Neural progenitor cell (in vitro differentiated cells): ENCODE results near the gene MAP7. TPM values are rescaled to one million over a fixed set of nuclear protein-coding genes. Genes with fewer than 3 reads are reported as not detected.
"Not testable (repeated sequence)": the region's sequence is repeated elsewhere in the genome, so short reads cannot be mapped to it uniquely, and the experiment has no call there.

Source experiments
- DNase-seq: peaks from one replicate; pipeline ENCODE4 v3.0.0-alpha.2; 2016; ENCODE audit warnings: low spot score
- H2AFZ ChIP-seq: fragments of 200-600 bp; sonication (generic); replicated peaks from 2 replicates; pipeline ENCODE4 v1.6.1; 2016; ENCODE audit warnings: antibody characterized with exemption
- H3F3A ChIP-seq: fragments of 200-600 bp; sonication (generic); 2 replicates; pipeline ENCODE4 v1.6.1; 2016; ENCODE audit warnings: antibody characterized with exemption, low read depth
- H3K27ac ChIP-seq: fragments of 200-600 bp; sonication (generic); 2 replicates; pipeline ENCODE4 v1.5.1; 2016; ENCODE audit warnings: mild to moderate bottlenecking
- H3K27me3 ChIP-seq: fragments of 200-600 bp; sonication (generic); 2 replicates; pipeline ENCODE4 v1.6.1; 2016; ENCODE audit warnings: mild to moderate bottlenecking, moderate library complexity
- H3K36me3 ChIP-seq: fragments of 200-600 bp; sonication (generic); 2 replicates; pipeline ENCODE4 v1.5.1; 2016
- H3K4me1 ChIP-seq: fragments of 200-600 bp; sonication (generic); 2 replicates; pipeline ENCODE4 v1.6.1; 2016; ENCODE audit warnings: mixed run types
- H3K4me2 ChIP-seq: fragments of 200-600 bp; sonication (generic); 2 replicates; pipeline ENCODE4 v1.6.1; 2016
- H3K4me3 ChIP-seq: fragments of 200-600 bp; sonication (generic); 2 replicates; pipeline ENCODE4 v1.5.1; 2016
- H3K79me2 ChIP-seq: fragments of 200-600 bp; sonication (generic); 2 replicates; pipeline ENCODE4 v1.6.1; 2016; ENCODE audit warnings: low read depth
- H3K9ac ChIP-seq: fragments of 200-600 bp; sonication (generic); 2 replicates; pipeline ENCODE4 v1.6.1; 2016
- H3K9me3 ChIP-seq: fragments of 200-600 bp; sonication (generic); 2 replicates; pipeline ENCODE4 v1.5.1; 2016; ENCODE audit warnings: low read depth
- H4K20me1 ChIP-seq: fragments of 200-600 bp; sonication (generic); 2 replicates; pipeline ENCODE4 v1.6.1; 2016; ENCODE audit warnings: low read depth
- H3K27ac Mint-ChIP-seq: 3 replicates; pipeline ENCODE4 v1.8.0; 2021; ENCODE audit warnings: mixed read lengths
- H3K27me3 Mint-ChIP-seq: 2 replicates; pipeline ENCODE4 v1.8.0; 2022; ENCODE audit warnings: low read depth, mild to moderate bottlenecking, inconsistent platforms, moderate library complexity, mixed read lengths; ENCODE audit not compliant: insufficient read depth
- H3K36me3 Mint-ChIP-seq: 3 replicates; pipeline ENCODE4 v1.8.0; 2021; ENCODE audit warnings: mixed read lengths
- H3K4me1 Mint-ChIP-seq: 3 replicates; pipeline ENCODE4 v1.8.0; 2021; ENCODE audit warnings: mixed read lengths
- H3K4me3 Mint-ChIP-seq: 3 replicates; pipeline ENCODE4 v1.8.0; 2021; ENCODE audit warnings: mild to moderate bottlenecking, moderate library complexity, mixed read lengths
- H3K9me3 Mint-ChIP-seq: 3 replicates; pipeline ENCODE4 v1.8.0; 2020; ENCODE audit warnings: mixed read lengths
- CTCF ChIP-seq: fragments of 200-600 bp; sonication (generic); IDR thresholded peaks from 2 replicates; pipeline ENCODE4 v1.5.1; 2017; ENCODE audit warnings: antibody characterized with exemption, mild to moderate bottlenecking
- EZH2 ChIP-seq: fragments of 200-600 bp; sonication (generic); IDR thresholded peaks from 2 replicates; pipeline ENCODE4 v1.6.1; 2017; ENCODE audit warnings: antibody characterized with exemption, mild to moderate bottlenecking, moderate library complexity
- EZH2phosphoT487 ChIP-seq: fragments of 200-600 bp; sonication (generic); IDR thresholded peaks from 2 replicates; pipeline ENCODE4 v1.6.1; 2017; ENCODE audit warnings: antibody characterized with exemption
- total RNA-seq: library from RNA; depleted of rRNA; stranded (reverse); fragments of >200 nt; gene quantifications from 2 replicates; pipeline ENCODE4 v1.2.3, GENCODE V29; 2015; ENCODE audit warnings: low replicate concordance

Gene MAP7
- total RNA-seq, 1 donor from 2014 or later = 9.0 TPM

- no peak for TF ChIP-seq CTCF
- TF ChIP-seq EZH2 = no peak
- TF ChIP-seq EZH2phosphoT487 = no peak
- no peaks in the 10 kb centered on the region for H3K4me1 ChIP-seq
- Mint-ChIP-seq H3K27me3 (peaks cover 2% of the 10 kb centered on the region), H3K9me3 (no peaks in the 10 kb centered on the region), H3K4me3 (no peak overlapping the region), H3K4me1 (no peaks in the 10 kb centered on the region), H3K36me3 (no peaks in the 10 kb centered on the region), H3K27ac (no peak overlapping the region)
- no peaks in the 10 kb centered on the region for H3K27me3 ChIP-seq
- no peak overlapping the region for H3K4me2 ChIP-seq
- no peak overlapping the region for H3K27ac ChIP-seq
- H2AFZ ChIP-seq = no peak overlapping the region
- DNase-seq = no peak
- no peak overlapping the region for H3K9ac ChIP-seq
- H3K4me3 ChIP-seq = no peak overlapping the region
- H3F3A ChIP-seq = no peaks in the 10 kb centered on the region
- no peaks in the 10 kb centered on the region for H3K36me3 ChIP-seq
- no peaks in the 10 kb centered on the region for H3K9me3 ChIP-seq
- H4K20me1 ChIP-seq = no peaks in the 10 kb centered on the region
- H3K79me2 ChIP-seq = no peaks in the 10 kb centered on the region
These were observed 41.4 kb upstream of the MAP7 start for GRCh38 chr6:136591617-136592016.

GRCh38 chr6:136590846-136591245, 40.6 kb upstream of the MAP7 start:
- not testable (repeated sequence) for H3K4me2 ChIP-seq, H3K9ac ChIP-seq, H3K27me3 ChIP-seq, H3K36me3 ChIP-seq, H3K4me3 ChIP-seq, H3F3A ChIP-seq, H3K79me2 ChIP-seq, H4K20me1 ChIP-seq, DNase-seq, H2AFZ ChIP-seq, H3K4me1 ChIP-seq, H3K9me3 ChIP-seq, H3K9me3 Mint-ChIP-seq, H3K27me3 Mint-ChIP-seq, H3K4me3 Mint-ChIP-seq, H3K27ac Mint-ChIP-seq, H3K4me1 Mint-ChIP-seq, H3K36me3 Mint-ChIP-seq, H3K27ac ChIP-seq

GRCh38 chr6:136587527-136587926, 37.3 kb upstream of the MAP7 start:
- no peaks in the 10 kb centered on the region for H4K20me1 ChIP-seq
- no peak overlapping the region for H3K27ac ChIP-seq
- H2AFZ ChIP-seq = no peak overlapping the region
- H3K27ac Mint-ChIP-seq = no peak overlapping the region
- H3K4me1 Mint-ChIP-seq = no peaks in the 10 kb centered on the region
- no peak overlapping the region for H3K9ac ChIP-seq
- peaks cover 2% of the 10 kb centered on the region for H3K27me3 Mint-ChIP-seq
- no peaks in the 10 kb centered on the region for H3F3A ChIP-seq
- H3K27me3 ChIP-seq = no peaks in the 10 kb centered on the region
- DNase-seq = no peak
- H3K36me3 ChIP-seq = no peaks in the 10 kb centered on the region
- H3K79me2 ChIP-seq = no peaks in the 10 kb centered on the region
- no peaks in the 10 kb centered on the region for H3K4me1 ChIP-seq
- no peak overlapping the region for H3K4me2 ChIP-seq
- H3K4me3 ChIP-seq = no peak overlapping the region
- H3K9me3 Mint-ChIP-seq = no peaks in the 10 kb centered on the region
- H3K36me3 Mint-ChIP-seq = no peaks in the 10 kb centered on the region
- H3K9me3 ChIP-seq = no peaks in the 10 kb centered on the region
- H3K4me3 Mint-ChIP-seq = no peak overlapping the region
- TF ChIP-seq EZH2 (no peak), EZH2phosphoT487 (no peak), CTCF (no peak)

DNA sequence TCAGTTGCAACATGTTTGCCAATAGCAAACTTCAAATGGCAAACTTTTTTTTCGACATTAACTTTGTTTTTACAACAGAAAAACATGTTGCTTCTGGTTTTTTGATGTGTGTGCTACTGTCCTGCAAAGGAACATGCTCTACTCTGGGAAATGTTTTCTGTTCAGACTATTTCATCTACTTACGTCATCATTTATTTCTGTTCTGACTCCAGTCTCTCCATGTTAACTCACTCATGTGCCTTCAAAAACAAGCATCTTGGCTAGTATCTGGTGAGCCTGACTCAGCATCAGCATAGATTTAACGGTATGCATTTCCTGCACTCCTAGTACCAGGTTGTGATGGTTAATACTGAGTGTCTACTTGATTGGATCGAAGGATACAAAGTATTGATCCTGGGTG, 36.1 kb upstream of the MAP7 start:
- Histone ChIP-seq H3K9ac (no peak overlapping the region), H3K27ac (no peak overlapping the region), H2AFZ (no peak overlapping the region), H3K4me3 (no peak overlapping the region), H3K9me3 (no peaks in the 10 kb centered on the region), H3K36me3 (no peaks in the 10 kb centered on the region), H3K27me3 (no peaks in the 10 kb centered on the region), H3K4me2 (no peak overlapping the region), H3F3A (no peaks in the 10 kb centered on the region), H4K20me1 (no peaks in the 10 kb centered on the region), H3K79me2 (no peaks in the 10 kb centered on the region), H3K4me1 (no peaks in the 10 kb centered on the region)
- peaks cover 2% of the 10 kb centered on the region for H3K27me3 Mint-ChIP-seq
- no peak for DNase-seq
- no peak overlapping the region for H3K4me3 Mint-ChIP-seq
- TF ChIP-seq EZH2phosphoT487 = no peak
- TF ChIP-seq EZH2 = no peak
- no peak for TF ChIP-seq CTCF
- no peaks in the 10 kb centered on the region for H3K4me1 Mint-ChIP-seq
- H3K36me3 Mint-ChIP-seq = no peaks in the 10 kb centered on the region
- H3K27ac Mint-ChIP-seq = no peak overlapping the region
- no peaks in the 10 kb centered on the region for H3K9me3 Mint-ChIP-seq

DNA sequence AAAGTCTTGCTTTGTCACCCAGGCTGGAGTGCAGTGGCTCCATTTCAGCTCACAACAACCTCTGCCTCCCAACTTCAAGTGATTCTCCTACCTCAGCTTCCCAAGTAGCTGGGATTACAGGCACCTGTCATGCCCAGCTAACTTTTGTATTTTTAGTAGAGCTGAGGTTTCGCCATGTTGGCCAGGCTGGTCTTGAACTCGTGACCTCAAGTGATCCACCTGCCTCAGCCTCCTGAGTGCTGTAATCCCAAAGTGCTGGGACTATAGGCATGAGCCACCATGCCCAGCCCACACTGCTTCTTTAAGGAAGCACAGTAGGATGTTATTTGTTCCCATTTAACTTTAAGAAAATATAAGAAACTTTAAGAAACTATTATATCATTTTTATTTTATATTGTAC, 35.3 kb upstream of the MAP7 start:
- not testable (repeated sequence) for H3K27me3 Mint-ChIP-seq, H3K27ac Mint-ChIP-seq, H3K36me3 ChIP-seq, H2AFZ ChIP-seq, H3K9me3 ChIP-seq, H3K4me1 ChIP-seq, H3K4me3 Mint-ChIP-seq, DNase-seq, H3K36me3 Mint-ChIP-seq, H3K4me2 ChIP-seq, H3K9ac ChIP-seq, H3K4me1 Mint-ChIP-seq, H3F3A ChIP-seq, H3K79me2 ChIP-seq, H3K27me3 ChIP-seq, H4K20me1 ChIP-seq, H3K27ac ChIP-seq, H3K4me3 ChIP-seq, H3K9me3 Mint-ChIP-seq

DNA sequence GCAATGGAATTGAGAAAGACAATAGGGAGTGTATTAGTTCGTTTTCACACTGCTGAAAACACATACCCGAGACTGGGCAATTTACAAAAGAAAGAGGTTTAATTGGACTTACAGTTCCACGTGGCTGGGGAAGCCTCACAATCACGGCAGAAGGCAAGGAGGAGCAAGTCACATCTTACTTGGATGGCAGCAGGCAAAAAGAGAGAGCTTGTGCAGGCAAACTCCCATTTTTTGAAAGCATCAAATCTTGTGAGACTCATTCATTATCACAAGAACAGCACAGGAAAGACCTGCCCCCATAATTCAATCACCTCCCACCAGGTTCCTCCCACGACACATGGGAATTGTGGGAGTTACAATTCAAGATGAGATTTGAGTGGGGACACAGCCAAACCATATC, 34.1 kb upstream of the MAP7 start:
- not testable (repeated sequence) for H3K9ac ChIP-seq, H3K27me3 ChIP-seq, H3K27ac ChIP-seq, H4K20me1 ChIP-seq, H3K9me3 ChIP-seq, H3K27ac Mint-ChIP-seq, DNase-seq, H3K9me3 Mint-ChIP-seq, H3K4me2 ChIP-seq, H3K4me1 ChIP-seq, H3K79me2 ChIP-seq, H3K27me3 Mint-ChIP-seq, H3K36me3 Mint-ChIP-seq, H2AFZ ChIP-seq, H3K4me3 ChIP-seq, H3K4me1 Mint-ChIP-seq, H3K36me3 ChIP-seq, H3F3A ChIP-seq, H3K4me3 Mint-ChIP-seq
